Osteoblast (primary cell): Measurements from ENCODE around the gene SEMA3C. TPM values are rescaled to one million over a fixed set of nuclear protein-coding genes. Genes with fewer than 3 reads are reported as not detected.

Experiments used
- DNase-seq: peaks from one replicate; pipeline ENCODE4 v3.0.0; 2011; ENCODE audit warnings: low spot score, mixed read lengths; ENCODE audit not compliant: insufficient read length; ENCODE audit errors: missing footprints
- H2AFZ ChIP-seq: 2 replicates; pipeline ENCODE4 v1.6.0; 2011; ENCODE audit warnings: mild to moderate bottlenecking, low read length
- H3K27ac ChIP-seq: 2 replicates; pipeline ENCODE4 v1.5.1; 2011; ENCODE audit warnings: mild to moderate bottlenecking, low read depth, low read length, moderate library complexity
- H3K27me3 ChIP-seq: 2 replicates; pipeline ENCODE4 v1.6.0; 2012; ENCODE audit warnings: mild to moderate bottlenecking, control low read depth, inconsistent platforms, low read length, moderate library complexity; ENCODE audit not compliant: insufficient read depth
- H3K36me3 ChIP-seq: 2 replicates; pipeline ENCODE4 v1.5.1; 2011; ENCODE audit warnings: mild to moderate bottlenecking, low read length, control low read depth, moderate library complexity; ENCODE audit not compliant: insufficient read depth
- H3K4me1 ChIP-seq: 2 replicates; pipeline ENCODE4 v1.5.1; 2011; ENCODE audit warnings: mild to moderate bottlenecking, low read length, control low read depth, moderate library complexity; ENCODE audit not compliant: insufficient read depth
- H3K4me2 ChIP-seq: 2 replicates; pipeline ENCODE4 v1.6.0; 2011; ENCODE audit warnings: mild to moderate bottlenecking, low read length; ENCODE audit not compliant: insufficient read depth
- H3K4me3 ChIP-seq: fragments of 200-600 bp; sonication (generic); 3 replicates; pipeline ENCODE4 v1.5.1; 2012; ENCODE audit warnings: mild to moderate bottlenecking, low read length, inconsistent platforms; ENCODE audit not compliant: insufficient read depth
- H3K79me2 ChIP-seq: 2 replicates; pipeline ENCODE4 v1.6.0; 2012; ENCODE audit warnings: mild to moderate bottlenecking, low read length, control low read depth, inconsistent platforms; ENCODE audit not compliant: insufficient read depth
- H3K9me3 ChIP-seq: 2 replicates; pipeline ENCODE4 v1.5.1; 2011; ENCODE audit warnings: low read depth, low read length, control low read depth
- H4K20me1 ChIP-seq: 2 replicates; pipeline ENCODE4 v1.6.0; 2012; ENCODE audit warnings: mild to moderate bottlenecking, low read length, control low read depth; ENCODE audit not compliant: insufficient read depth
- CTCF ChIP-seq: IDR thresholded peaks from 2 replicates; pipeline ENCODE4 v1.5.1; 2011; ENCODE audit warnings: mild to moderate bottlenecking, low read depth, low read length, moderate library complexity; ENCODE audit errors: extremely low read depth
- total RNA-seq: library from RNA; depleted of rRNA; stranded (reverse); fragments of >200 nt; gene quantifications from 2 replicates; pipeline ENCODE4 v1.2.3, GENCODE V29; 2012

The SEMA3C gene
- total RNA-seq, 1 donor, result 388 TPM

- no peaks in the 10 kb centered on the region for H3K27me3 ChIP-seq
- DNase-seq, result no peak
- H3K79me2 ChIP-seq, result peaks cover 51% of the 10 kb centered on the region
- no peak overlapping the region for H3K4me2 ChIP-seq
- H3K4me3 ChIP-seq, result no peak overlapping the region
- no peak for TF ChIP-seq CTCF
- H3K4me1 ChIP-seq, result peaks cover 4% of the 10 kb centered on the region
- no peak overlapping the region for H2AFZ ChIP-seq
- H3K36me3 ChIP-seq, result peaks cover 21% of the 10 kb centered on the region
- H3K9me3 ChIP-seq, result no peaks in the 10 kb centered on the region
- no peaks in the 10 kb centered on the region for H4K20me1 ChIP-seq
- no peak overlapping the region for H3K27ac ChIP-seq
Measured at GRCh38 chr7:80907612-80908011, 11.2 kb downstream of the SEMA3C start.

GRCh38 chr7:80907141-80907601, 11.7 kb downstream of the SEMA3C start:
- H3K79me2 ChIP-seq, result peaks cover 49% of the 10 kb centered on the region
- H3K36me3 ChIP-seq, result peaks cover 25% of the 10 kb centered on the region
- no peaks in the 10 kb centered on the region for H3K27me3 ChIP-seq
- no peak overlapping the region for H3K4me3 ChIP-seq
- no peaks in the 10 kb centered on the region for H4K20me1 ChIP-seq
- peak; percentile 58 for DNase-seq
- H3K27ac ChIP-seq, result no peak overlapping the region
- H2AFZ ChIP-seq, result no peak overlapping the region
- peaks cover 5% of the 10 kb centered on the region for H3K4me1 ChIP-seq
- no peaks in the 10 kb centered on the region for H3K9me3 ChIP-seq
- H3K4me2 ChIP-seq, result no peak overlapping the region
- no peak for TF ChIP-seq CTCF

- TF ChIP-seq CTCF, result no peak
- DNase-seq, result no peak
- Histone ChIP-seq H4K20me1 (peaks cover 2% of the 10 kb centered on the region), H3K4me1 (peaks cover 22% of the 10 kb centered on the region), H3K4me2 (no peak overlapping the region), H2AFZ (no peak overlapping the region), H3K79me2 (peaks cover 42% of the 10 kb centered on the region), H3K4me3 (no peak overlapping the region), H3K27ac (no peak overlapping the region), H3K27me3 (no peaks in the 10 kb centered on the region), H3K36me3 (peaks cover 31% of the 10 kb centered on the region), H3K9me3 (no peaks in the 10 kb centered on the region)
Measured at GRCh38 chr7:80905334-80905733, 13.5 kb downstream of the SEMA3C start.

- no peak overlapping the region for H3K4me2 ChIP-seq
- peaks cover 37% of the 10 kb centered on the region for H3K36me3 ChIP-seq
- H3K27me3 ChIP-seq, result no peaks in the 10 kb centered on the region
- no peak overlapping the region for H3K4me3 ChIP-seq
- H3K27ac ChIP-seq, result peak overlapping the region; percentile 27
- peaks cover 25% of the 10 kb centered on the region for H3K4me1 ChIP-seq
- H4K20me1 ChIP-seq, result peaks cover 2% of the 10 kb centered on the region
- no peak for TF ChIP-seq CTCF
- DNase-seq, result no peak
- H3K79me2 ChIP-seq, result peaks cover 44% of the 10 kb centered on the region
- no peaks in the 10 kb centered on the region for H3K9me3 ChIP-seq
- H2AFZ ChIP-seq, result no peak overlapping the region
Measured at GRCh38 chr7:80902716-80903308, 16.0 kb downstream of the SEMA3C start.
